ENCODE data around the gene SCGB1D1.
"Not testable (repeated sequence)": the region's sequence is repeated elsewhere in the genome, so short reads cannot be mapped to it uniquely, and the experiment has no call there.

SCGB1D1 gene

DNA sequence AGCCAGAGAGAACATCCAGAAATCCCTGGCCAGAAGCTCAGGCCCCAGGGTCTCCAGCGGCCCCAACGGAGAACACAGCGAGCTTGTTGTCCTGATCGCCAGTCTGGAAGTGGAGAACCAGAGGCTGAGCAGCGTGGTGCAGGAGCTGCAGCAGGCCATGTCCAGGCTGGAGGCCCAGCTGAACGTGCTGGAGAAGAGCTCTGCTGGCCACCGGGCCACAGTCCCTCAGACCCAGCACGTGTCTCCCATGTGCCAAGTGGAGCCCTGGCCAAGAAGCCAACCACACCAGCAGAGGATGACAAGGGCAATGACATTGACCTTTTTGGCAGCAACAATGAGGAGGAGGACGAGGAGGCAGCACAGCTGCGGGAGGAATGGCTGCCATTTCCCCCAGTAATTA, 20.6 kb upstream of the SCGB1D1 start:
- no peak for DNase-seq

DNA sequence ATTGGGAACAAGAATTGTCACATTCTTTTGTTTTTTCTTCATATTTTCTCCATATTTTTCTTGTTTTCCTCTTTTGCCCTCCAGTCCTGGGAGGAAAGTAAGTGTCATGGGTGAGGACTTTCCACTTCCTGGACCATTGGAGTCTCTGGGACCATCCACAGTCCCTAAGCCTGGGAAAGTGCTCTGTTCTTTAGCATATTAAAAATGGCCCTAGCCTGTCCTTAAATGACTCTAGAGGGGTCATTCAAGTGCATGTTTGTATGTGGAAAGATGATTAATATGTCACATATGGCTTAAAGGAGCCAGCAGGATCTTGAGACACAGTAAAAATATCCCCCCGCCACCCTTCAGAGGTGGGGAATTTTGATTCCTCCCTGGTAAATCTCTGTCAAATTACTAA, 20.1 kb upstream of the SCGB1D1 start:
- no peak for DNase-seq

DNA sequence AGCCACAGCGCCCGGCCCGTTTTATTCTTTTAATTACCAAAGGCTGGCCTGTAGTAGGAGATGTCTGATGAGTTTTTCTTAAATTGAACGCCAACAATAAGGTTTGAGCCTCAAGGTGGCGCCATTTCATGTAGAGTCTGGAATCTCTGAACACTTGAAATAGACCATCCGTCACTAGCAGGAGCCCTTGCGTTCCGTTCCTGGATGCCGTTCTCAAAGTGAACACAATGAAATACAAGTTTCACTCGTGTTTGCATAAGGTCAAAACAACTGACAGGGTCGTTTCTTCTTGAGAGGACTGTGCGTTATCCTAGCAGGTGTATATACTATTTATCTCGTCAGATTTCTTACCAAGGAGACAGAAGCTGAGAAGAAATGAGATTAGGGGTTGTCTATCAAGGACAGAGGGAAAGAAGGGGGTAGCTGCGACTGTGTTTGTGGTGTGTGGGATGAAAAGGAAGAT, 18.7 kb upstream of the SCGB1D1 start:
- peak; percentile 22 to 55 (median 46) for DNase-seq

DNA sequence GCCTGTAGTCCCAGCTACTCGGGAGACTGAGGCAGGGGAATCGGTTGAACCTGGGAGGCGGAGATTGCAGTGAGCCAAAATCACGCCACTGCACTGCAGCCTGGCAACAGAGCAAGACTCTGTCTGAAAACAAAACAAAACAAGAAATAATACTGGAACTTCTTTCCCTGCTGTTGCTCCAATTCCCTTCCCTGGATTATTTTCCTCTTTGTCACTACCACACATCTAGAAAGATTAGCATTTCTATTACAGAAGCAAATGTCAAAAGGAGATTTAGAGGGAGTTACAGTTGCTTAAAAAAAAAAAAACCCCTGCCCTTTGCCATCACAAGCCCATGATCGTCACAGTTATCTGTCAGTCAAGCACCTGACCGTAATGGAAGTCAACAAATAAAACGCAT, 17.7 kb upstream of the SCGB1D1 start:
- no peak for DNase-seq

DNA sequence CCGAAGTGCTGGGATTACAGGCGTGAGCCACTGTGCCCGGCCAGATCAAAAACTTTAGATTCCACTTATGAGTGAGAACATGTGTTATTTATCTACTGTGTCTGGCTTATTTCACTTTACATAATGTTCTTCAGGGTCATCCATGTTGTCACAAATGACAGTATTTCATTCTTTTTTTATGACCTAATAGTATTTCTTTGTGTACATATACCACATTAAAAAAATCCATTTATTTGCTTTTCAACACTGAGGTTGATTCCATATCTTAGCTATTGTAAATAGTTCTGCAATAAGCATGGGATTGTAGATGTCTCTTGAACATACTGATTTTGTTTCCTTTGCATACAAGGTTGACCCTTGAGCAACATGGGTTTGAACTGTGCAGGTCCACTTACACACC, 13.2 kb upstream of the SCGB1D1 start:
- DNase-seq = no peak

DNA sequence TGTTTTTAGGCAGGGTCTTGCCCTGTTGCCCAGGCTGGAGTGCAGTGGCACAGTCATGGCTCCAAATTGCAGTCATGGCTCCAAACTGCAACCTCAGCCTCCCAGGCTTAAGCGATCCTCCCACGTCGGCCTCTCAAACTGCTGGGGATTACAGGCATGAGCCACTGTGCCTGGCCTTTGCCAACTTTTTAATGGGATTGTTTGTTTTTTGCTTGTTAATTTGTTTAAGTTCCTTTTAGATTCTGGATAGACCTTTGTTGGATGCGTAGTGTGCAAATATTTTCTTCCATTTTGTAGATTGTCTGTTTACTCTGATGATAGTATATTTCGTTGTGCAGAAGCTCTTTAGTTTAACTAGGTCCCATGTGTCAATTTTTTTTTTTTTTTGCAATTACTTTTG, 10.0 kb upstream of the SCGB1D1 start:
- no peak for DNase-seq

DNA sequence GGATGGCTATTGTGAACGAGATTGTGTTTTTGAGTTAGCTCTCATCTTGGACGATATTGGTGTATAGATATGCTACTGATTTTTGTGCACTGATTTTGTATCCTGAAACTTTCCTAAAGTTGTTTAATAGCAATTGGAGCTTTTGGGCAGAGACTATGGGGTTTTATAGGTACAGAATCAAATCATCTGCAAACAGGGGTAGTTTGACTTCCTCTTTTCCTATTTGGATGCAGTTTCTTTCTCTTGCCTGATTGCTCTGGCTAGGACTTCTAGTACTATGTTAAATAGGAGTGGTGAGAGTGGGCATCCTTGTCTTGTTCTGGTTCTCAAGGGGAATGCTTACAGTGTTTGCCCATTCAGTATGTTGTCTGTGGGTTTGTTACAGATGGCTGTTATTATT, 8.9 kb upstream of the SCGB1D1 start:
- no peak for DNase-seq

DNA sequence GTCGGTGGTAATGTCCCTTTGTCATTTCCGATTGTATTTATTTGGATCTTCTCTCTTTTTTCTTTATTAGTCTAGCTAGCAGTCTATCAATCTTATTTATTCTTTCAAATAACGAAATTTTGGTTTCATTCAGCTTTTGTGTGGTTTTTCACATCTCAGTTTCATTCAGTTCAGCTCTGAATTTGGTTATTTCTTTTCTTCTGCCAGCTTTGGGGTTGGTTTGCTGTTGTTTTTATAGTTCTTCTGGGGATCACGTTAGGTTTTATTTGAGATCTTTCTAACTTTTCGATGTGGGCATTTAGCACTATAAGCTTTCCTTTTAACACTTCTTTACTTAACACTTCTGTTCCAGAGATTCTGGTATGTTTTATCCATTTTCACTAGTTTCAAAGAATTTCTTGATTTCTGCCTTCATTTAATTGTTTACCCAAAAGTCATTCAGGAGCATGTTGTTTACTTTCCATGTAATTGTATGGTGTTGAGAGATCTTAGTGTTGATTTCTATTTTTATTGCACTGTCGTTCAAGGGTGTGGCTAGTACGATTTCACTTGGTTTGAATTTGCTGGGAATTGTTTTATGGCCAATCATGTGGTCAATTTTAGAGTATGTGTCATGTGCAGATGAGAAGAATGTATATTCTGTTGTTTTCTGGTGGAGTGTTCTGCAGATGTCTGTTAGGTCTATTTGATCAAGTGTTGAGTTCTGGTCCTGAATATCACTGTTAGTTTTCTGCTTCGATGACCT, 7.7 kb upstream of the SCGB1D1 start:
- no peak for DNase-seq

DNA sequence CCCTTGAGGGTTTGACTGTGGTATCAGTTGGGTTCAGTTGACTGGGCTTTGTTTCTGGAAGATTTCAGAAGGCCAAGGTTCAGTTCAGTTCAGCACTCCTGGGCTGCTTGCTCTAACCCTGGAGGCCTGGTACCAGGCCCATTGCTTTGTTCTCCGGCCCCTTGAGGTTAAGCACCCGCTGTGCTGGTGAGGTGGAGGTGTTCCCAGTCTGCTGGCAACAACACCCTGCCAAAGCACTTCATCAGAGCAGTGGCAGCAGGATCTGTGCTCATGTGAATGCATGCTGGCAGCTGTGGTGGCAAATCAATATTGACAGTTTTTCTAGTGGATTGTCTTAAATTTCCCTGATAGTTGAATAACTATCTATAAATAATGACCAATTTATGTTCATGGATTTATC, 3.8 kb upstream of the SCGB1D1 start:
- DNase-seq = no peak

DNA sequence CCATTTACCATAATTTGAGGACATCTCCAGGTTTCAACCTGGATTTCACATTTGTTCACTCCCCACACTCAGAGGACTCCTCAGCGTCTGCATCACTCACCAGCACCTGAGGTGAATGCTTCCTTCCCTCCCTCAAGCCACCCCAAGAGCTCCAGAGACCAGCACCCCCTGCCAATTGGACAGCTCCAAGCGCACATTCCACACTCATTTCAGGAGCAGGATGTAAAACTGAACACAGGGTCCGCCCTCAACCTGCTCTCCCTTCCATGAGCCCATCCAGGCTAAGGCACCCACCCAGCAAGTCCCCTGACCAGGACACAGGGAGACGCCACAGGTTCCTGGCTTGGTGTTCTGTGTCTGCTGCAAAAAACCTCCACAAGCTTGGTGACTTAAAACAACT, 3.9 kb downstream of the SCGB1D1 start:
- no peak for DNase-seq

DNA sequence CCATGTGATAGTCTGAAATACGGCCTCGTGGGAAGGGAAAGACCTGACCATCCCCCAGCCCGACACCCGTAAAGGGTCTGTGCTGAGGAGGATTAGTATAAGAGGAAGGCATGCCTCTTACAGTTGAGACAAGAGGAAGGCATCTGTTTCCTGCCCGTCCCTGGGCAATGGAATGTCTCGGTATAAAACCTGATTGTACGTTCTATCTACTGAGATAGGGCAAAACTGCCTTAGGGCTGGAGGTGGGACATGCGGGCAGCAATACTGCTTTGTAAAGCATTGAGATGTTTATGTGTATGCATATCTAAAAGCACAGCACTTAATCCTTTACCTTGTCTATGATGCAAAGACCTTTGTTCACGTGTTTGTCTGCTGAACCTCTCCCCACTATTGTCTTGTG, 5.0 kb downstream of the SCGB1D1 start:
- not testable (repeated sequence) for DNase-seq

DNA sequence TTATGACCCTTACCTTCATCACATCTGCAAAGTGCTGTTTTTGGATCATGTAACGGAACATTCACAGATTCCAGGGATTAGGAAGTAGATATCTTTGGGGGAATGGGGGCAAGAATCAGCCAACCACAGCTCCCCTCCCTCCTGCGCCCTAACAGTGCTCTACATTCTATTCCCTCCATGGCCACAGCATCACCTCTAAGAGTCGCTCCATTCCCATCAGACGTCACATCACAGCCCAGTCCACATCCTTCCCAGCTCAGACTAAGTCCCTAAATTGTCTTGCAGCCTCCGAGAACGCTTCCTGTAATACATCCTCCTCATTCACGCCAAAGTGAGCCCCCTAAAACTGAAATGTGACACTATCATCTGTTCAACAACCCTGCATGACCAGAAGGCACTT, 5.9 kb downstream of the SCGB1D1 start:
- DNase-seq = no peak

DNA sequence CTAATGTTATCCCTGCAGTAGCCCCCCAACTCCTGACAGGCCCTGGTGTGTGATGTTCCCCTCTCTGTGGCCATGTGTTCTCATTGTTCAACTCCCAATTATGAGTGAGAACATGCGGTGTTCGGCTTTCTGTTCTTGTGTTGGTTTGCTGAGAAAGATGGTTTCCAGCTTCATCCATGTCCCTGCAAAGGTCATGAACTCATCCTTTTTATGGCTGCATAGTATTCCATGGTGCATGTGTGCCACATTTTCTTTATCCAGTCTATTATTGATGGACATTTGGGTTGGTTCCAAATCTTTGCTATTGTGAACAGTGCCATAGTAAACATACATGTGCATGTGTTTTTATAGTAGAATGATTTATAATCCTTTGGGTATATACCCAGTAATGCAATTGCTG, 7.4 kb downstream of the SCGB1D1 start:
- not testable (repeated sequence) for DNase-seq

DNA sequence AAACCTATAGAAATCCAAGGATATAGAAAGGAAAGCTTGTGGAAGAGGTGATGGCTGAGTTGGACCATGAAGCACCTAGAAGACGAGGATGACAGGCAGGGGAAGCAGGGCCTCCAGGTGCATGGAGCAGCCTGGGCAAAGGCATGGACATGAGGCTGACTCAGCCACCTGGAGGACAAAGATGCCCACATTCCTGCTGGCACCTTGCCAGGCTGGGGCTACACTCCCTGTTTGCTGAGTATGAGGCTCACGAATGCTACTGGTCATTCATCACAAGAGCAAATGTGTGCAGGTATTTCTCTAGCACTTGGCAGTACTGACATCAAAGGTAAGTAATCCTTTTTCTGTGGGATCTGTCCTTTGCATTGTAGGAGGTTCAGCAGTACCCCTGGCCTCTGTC, 11.4 kb downstream of the SCGB1D1 start:
- no peak for DNase-seq

DNA sequence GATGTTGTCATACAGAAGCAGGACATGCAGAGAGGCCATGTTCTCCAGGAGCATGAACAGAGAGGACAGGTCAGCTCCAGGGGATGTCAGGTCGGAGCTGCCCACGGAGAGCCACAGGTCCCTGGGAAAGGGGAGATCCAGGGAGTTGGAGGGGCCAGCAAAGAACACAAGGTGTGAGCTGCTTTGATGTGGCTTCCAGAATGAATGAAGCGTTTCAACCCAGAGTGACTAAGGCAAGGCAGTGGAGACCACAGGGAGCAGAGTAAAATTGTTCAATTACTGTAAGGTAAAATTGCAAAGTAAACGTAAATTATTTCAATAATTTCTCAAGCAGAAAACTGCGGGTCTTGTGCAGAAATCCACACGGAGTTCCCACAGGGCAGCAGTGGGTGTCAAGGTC, 12.9 kb downstream of the SCGB1D1 start:
- DNase-seq = no peak

DNA sequence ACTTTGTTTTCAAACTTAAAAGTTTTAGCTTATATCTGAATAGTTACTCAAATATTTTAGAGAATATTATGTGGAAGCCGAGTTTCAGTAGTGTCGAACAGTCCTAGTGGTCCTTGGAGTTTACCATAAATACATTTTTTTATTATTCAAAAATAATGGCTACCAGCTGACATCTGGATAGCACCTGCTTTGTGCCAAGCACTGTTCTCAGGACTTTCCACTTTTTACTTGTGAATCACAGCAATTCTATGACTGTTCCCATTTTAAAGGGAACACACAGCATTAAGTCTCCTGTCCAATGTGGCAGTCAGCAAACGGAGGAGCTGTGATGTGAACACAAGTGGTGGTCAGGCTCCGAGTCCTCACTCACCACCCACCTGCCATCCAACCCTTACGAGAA, 14.4 kb downstream of the SCGB1D1 start:
- DNase-seq = no peak

DNA sequence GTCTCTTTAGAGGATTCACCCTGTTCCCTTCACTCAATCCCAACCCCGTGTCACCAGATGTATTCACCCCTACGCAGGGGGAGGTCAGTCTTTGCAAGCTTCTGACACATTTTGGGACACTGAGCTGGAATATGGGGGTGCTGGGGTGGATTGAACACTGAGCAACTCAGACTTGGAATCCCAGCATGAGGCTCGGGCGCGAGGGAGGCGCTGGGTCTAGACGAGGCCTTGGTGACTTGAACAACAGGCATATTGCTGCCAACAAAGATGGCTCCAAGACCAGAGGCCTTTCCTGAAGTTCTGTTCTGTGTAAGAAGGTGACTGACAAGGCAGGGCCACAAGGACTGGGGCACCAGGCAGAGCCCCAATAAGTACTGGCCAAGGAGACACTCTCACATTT, 15.4 kb downstream of the SCGB1D1 start:
- no peak for DNase-seq

DNA sequence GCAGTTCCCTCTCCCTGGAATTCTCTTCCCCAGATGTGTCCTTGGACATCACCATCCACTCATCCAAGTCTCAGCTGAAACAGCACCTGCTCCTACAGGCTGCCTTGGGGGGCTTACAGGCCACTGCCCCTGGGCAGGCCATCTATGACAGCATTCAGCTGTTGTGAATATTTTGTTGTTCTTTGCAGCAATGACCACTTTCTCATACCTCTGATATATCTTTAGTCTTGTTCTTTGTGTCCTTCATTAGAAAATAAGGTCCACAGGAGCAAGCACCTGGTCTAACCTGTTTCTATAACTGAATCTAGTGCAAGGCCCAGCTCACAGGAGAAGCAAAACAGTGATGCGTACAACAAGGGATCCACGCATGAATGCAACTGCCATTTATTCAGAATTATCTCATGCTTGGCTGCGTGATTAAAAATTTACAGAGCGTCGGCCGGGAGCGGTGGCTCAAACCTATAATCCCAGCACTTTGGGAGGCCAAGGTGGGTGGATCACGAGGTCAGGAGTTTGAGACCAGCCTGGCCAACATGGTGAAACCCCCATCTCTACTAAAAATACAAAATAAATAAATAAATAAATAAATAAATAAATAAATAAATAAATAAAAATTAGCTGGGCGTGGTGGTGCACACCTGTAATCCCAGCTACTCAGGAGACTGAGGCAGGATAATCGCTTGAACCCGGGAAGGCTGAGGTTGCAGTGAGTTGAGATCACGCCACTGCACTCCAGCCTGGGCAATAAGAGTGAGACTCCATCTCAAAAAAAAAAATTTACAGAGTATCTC, 16.5 kb downstream of the SCGB1D1 start:
- not testable (repeated sequence) for DNase-seq

DNA sequence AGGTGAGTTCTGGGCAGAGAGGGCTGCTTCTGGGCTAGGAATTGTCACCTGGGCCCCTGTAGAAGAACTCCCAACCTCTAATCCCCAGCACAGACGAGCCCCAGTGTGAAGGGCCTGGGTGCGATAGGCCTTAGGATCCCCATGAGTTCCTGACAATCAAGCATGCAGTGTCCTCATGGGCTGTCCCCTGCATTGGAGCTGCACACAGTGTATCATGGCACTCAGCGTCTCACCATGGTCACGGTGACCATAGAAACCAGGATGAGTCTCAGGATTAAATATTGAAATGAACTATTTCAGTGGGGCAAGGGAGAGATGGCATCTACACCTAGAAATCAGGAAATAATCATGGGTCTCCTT, 18.7 kb downstream of the SCGB1D1 start:
- DNase-seq = no peak

DNA sequence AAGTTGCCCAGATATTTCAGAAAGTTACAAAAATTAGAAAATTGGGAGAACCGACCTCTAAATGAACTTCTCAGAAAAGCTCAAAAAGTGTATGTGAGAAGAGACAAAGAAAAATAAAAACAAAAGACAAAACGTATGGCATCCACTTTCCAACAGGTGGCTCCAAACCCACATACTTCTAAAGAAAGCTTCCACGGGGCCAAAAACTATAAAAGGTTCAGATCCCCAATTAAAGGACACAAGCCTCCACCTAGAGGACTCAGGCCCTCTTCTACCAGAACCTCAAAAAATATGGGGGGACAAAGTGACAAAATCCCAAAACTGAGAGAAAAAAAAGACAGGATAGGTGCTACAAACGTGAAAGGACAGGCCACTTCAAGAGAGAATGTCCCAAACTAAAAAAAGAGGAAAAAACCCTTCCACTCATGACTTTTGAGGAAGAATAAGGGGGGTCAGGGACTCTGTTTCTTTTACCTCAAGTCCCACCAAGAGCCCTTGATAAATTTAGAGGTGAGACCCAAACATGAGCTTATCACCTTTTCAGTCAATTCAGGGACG, 27.3 kb downstream of the SCGB1D1 start:
- DNase-seq = no peak

DNA sequence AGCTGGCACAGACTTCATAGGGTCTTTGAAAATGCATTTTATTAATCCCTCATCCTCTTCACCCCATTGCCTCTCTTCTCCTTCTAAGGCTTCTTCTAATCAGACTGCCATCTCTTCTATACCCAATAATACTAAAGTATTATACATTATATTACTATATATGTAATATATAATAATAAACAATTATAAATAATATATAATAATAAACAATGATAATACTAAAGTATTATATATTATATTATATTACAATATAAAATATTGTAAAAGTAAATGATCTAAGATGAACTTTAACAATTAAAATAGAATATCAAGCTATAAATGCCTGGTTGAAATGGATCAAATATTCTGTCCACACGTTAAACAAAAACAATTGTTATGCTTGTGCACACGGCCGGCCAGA, 31.5 kb downstream of the SCGB1D1 start:
- DNase-seq = no peak

DNA sequence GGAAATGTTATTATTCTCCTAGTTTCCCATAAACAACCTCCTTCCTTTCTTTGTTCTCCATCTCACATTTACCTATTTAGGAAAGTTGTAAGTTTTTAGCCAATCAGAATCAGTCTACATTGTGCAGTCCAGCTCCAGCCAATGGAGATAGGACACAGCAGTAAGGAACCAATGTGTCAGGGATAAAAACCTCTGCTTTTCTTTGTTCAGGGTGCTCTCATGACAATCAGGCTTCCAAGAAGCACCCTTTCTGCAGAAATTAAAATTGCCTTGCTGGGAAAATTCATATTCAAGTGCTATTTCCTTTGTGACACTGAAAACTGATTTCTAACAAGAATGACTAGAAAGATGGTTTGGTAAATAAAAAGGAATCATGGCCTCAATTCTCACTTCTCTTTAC, 33.1 kb downstream of the SCGB1D1 start:
- DNase-seq = no peak

DNA sequence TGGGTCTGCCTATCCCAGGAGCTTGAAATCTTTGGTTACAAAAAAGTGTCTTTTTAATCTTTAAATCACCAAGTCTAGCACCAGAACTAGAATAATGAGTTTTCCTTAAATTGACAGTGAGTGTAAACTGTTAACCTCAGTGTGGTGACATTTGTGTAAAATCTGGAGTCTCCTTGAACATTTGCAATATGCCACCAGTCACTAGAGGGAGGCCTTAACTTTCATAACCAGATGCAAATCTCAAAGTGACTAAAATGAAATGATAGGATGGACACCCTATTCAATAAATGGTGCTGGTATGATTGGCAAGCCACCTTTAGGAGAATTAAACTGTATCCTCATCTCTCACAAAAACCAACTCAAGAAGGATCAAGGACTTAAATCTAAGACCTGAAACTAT, 43.7 kb downstream of the SCGB1D1 start:
- no peak for DNase-seq

DNA sequence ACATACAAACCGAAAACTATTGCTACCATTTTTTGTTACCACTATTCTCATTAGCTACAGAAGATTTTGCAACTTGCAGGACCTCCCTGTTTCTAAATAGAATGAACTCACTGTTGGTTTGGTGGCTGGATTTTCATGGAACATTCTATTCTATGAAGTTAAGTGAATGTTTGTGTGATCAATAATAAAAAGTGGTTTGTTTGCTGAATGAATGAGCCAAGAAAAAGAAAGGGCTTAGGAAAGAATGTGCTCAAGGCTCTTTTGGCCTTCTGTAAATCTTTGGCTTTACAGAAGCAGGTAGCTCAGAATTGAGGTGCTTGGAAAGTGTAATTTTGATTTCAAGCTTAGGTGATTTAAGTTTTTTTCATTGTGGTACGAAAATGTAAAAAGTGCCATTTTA, 46.2 kb downstream of the SCGB1D1 start:
- no peak for DNase-seq
